ENCODE data around the gene XYLT2.

The XYLT2 gene

DNA sequence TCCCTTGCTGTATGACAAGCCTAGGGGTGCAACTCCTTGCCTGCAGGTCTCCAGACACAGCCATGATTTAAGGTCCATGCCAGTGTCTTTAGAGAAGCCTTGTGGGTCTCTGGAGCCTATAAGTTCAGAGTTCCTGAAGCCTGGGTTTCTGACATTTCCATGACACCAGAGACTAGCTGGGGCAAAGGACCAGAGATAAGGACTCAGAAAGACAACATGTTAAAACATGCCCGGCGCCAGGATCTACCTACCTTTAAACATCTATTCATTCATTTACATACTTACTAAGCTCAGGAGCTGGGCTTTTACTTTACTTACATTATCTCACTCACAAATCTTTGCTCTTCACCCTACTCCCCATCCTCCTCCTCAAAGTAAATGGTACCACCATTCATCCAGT is 25.6 kb downstream of the XYLT2 start:
- Histone ChIP-seq H3K27me3 (ENCODE audit: insufficient read depth, poor library complexity, severe bottlenecking) (no peaks in the 10 kb centered on the region), H3K4me3 (replicated peaks; ENCODE audit: insufficient read depth, low read length) (no peak overlapping the region), H3K27ac (replicated peaks) (no peak overlapping the region)
- no peak for DNase-seq (ENCODE audit: low read depth in 1 of 2, low spot score in 1 of 2)
- TF ChIP-seq POLR2AphosphoS5 (IDR thresholded peaks at IDR 0.05; ENCODE audit: low read depth) (no peak), SPI1 (IDR thresholded peaks at IDR 0.05; ENCODE audit: borderline replicate concordance, low read depth) (no peak), GABPA (IDR thresholded peaks at IDR 0.05; ENCODE audit: low read depth) (no peak)
- TF ChIP-seq, protein P1, sequence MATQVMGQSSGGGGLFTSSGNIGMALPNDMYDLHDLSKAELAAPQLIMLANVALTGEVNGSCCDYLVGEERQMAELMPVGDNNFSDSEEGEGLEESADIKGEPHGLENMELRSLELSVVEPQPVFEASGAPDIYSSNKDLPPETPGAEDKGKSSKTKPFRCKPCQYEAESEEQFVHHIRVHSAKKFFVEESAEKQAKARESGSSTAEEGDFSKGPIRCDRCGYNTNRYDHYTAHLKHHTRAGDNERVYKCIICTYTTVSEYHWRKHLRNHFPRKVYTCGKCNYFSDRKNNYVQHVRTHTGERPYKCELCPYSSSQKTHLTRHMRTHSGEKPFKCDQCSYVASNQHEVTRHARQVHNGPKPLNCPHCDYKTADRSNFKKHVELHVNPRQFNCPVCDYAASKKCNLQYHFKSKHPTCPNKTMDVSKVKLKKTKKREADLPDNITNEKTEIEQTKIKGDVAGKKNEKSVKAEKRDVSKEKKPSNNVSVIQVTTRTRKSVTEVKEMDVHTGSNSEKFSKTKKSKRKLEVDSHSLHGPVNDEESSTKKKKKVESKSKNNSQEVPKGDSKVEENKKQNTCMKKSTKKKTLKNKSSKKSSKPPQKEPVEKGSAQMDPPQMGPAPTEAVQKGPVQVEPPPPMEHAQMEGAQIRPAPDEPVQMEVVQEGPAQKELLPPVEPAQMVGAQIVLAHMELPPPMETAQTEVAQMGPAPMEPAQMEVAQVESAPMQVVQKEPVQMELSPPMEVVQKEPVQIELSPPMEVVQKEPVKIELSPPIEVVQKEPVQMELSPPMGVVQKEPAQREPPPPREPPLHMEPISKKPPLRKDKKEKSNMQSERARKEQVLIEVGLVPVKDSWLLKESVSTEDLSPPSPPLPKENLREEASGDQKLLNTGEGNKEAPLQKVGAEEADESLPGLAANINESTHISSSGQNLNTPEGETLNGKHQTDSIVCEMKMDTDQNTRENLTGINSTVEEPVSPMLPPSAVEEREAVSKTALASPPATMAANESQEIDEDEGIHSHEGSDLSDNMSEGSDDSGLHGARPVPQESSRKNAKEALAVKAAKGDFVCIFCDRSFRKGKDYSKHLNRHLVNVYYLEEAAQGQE (IDR thresholded peaks at IDR 0.05; ENCODE audit: insufficient replicate concordance, low read depth): no peak
- TF ChIP-seq, protein P2, sequence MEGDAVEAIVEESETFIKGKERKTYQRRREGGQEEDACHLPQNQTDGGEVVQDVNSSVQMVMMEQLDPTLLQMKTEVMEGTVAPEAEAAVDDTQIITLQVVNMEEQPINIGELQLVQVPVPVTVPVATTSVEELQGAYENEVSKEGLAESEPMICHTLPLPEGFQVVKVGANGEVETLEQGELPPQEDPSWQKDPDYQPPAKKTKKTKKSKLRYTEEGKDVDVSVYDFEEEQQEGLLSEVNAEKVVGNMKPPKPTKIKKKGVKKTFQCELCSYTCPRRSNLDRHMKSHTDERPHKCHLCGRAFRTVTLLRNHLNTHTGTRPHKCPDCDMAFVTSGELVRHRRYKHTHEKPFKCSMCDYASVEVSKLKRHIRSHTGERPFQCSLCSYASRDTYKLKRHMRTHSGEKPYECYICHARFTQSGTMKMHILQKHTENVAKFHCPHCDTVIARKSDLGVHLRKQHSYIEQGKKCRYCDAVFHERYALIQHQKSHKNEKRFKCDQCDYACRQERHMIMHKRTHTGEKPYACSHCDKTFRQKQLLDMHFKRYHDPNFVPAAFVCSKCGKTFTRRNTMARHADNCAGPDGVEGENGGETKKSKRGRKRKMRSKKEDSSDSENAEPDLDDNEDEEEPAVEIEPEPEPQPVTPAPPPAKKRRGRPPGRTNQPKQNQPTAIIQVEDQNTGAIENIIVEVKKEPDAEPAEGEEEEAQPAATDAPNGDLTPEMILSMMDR (IDR thresholded peaks at IDR 0.05; ENCODE audit: insufficient read depth, low read length): no peak

DNA sequence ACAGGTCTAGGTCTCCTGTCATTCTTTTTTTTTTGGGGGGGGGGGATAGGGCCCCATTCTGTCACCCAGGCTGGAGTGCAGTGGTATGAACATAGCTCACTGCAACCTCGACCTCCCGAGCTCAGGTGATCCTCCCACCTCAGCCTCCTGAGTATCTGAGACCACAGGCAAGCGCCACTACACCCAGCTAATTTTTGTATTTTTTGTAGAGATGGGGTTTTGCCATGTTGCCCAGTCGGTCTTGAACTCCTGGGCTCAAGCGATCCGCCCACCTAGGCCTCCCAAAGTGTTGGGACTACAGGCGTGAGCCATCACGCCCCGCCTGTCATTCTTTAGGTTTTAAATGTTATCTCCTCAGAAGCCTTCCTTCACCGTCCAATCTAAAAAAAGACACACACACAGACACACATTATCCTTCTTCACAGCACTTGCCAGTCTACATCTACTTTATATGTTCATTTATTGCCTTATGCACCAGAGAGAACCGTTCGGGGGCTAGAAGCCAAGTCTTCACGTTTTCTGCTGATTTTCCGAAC is 26.4 kb downstream of the XYLT2 start:
- Histone ChIP-seq H3K27me3 (ENCODE audit: insufficient read depth, poor library complexity, severe bottlenecking) (no peaks in the 10 kb centered on the region), H3K4me3 (replicated peaks; ENCODE audit: insufficient read depth, low read length) (peak overlapping the region; percentile 61), H3K27ac (replicated peaks) (peak overlapping the region; percentile 98)
- no peak for DNase-seq (ENCODE audit: low read depth in 1 of 2, low spot score in 1 of 2)
- TF ChIP-seq, protein P1 (IDR thresholded peaks at IDR 0.05; ENCODE audit: insufficient replicate concordance, low read depth): no peak
- TF ChIP-seq POLR2AphosphoS5 (IDR thresholded peaks at IDR 0.05; ENCODE audit: low read depth) (no peak), GABPA (IDR thresholded peaks at IDR 0.05; ENCODE audit: low read depth) (no peak), SPI1 (IDR thresholded peaks at IDR 0.05; ENCODE audit: borderline replicate concordance, low read depth) (no peak)
- TF ChIP-seq, protein P2 (IDR thresholded peaks at IDR 0.05; ENCODE audit: insufficient read depth, low read length): no peak

DNA sequence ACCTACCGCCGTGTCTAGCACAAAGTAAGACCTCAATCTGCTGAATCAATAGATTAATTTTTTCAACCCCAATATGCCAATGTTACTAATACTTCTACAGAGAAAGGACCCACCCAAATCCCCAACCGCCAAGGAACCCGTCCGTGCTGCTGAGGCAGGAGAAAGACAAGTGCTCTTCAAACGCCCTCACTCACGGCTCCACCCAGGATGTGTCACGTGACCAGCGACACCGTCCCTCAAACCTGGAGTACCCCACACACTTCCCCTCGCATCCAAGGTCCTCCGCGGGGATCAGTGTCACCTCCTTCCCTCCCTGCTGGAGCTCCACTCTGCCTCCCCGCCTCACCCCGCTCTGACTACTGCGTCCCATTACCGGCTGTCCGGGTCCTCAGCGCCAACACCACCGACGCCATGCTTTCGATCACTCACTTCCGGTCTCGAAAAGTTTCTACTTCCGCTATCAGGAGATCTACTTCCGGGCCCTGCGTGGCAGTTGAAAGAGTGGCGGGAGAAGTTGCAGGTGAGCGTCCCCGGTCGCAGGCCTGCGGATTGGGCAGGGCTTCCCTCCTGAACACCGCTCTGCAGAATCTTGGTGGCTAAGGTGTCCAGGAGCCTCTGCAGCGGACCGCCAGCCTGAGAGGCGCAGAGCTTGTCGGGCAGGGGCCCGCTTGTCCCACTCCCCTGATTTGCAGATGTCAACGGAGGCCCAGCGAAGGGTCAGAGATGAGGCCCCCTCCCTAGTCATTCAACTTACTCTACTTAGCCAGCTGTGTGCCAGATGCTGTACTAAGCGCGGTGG is 27.0 kb downstream of the XYLT2 start, which contains the start of the genes EME1 and MRPL27:
Gene EME1, plus strand, starts transcription at position 472 of the 799 bp plus-strand sequence. CDS start 1,980 bp downstream, outside the sequence.
Gene MRPL27, minus strand, starts transcription at position 427 of the 799 bp plus-strand sequence. Its CDS starts 14 bp downstream, at position 413.
- Histone ChIP-seq H3K27me3 (ENCODE audit: insufficient read depth, poor library complexity, severe bottlenecking) (no peaks in the 10 kb centered on the region), H3K27ac (replicated peaks) (peak within 1 kb of the TSS; percentile 98), H3K4me3 (replicated peaks; ENCODE audit: insufficient read depth, low read length) (peak within 1 kb of the TSS; percentile 61)
- peak; percentile 89 to 94 for DNase-seq (ENCODE audit: low read depth in 1 of 2, low spot score in 1 of 2)
- TF ChIP-seq SPI1 (IDR thresholded peaks at IDR 0.05; ENCODE audit: borderline replicate concordance, low read depth): peak; percentile 67; the same call in 1 of the 2 replicates
- TF ChIP-seq, protein P1 (IDR thresholded peaks at IDR 0.05; ENCODE audit: insufficient replicate concordance, low read depth): peak; percentile 79
- TF ChIP-seq GABPA (IDR thresholded peaks at IDR 0.05; ENCODE audit: low read depth): peak; percentile 96
- TF ChIP-seq, protein P2 (IDR thresholded peaks at IDR 0.05; ENCODE audit: insufficient read depth, low read length): no peak
- TF ChIP-seq POLR2AphosphoS5 (IDR thresholded peaks at IDR 0.05; ENCODE audit: low read depth): peak; percentile 98

Data from HL-60 (cell line).